ENCODE data around the gene LCOR. TPM values are rescaled to one million over a fixed set of nuclear protein-coding genes. Genes with fewer than 3 reads are reported as not detected.

The LCOR gene
- total RNA-seq, 4 donors from 2014 or later: 13.0 to 36.8 (median 17.1) TPM

DNA sequence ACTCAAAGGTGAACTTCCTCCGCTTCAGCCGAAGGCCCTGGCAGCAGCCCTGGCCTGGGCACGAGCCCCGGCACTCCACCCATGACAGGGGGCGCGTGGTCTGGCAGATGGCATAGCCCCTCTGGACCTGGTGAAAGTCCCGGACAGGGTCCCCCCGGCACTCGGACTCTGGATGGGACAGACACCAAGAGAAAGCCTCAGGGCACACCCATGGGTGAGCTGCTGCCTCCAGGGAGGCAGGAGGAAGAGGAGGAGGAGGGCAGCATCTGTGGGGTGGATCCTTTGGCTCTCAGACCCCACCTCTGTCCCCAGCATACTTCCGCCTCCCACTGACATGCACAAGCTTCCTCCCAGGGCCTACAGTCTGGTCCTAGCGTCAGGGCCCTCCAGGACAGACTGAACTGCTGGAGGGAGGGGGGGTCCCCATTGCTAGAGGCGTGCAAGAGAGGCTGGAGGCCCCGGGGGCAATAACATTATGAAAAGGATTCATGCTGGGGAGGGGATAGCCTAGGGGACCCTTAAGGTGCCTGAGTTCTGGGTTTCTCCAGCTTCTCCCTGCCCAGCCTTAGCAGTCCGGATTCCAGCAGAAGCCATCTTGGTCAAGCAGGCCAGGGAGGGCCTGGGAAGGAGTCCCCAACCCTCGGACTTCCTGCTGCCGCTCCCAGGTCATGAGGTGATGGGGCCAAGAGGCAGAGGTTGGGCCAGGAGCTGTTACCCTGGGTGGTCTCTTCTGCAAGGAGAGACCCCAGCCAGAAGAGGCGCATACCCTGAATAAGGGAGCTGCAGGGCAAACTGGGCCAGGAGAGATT, 169.3 kb downstream of the LCOR start:
- TF ChIP-seq POLR2A (IDR thresholded peaks at IDR 0.05): no peak
- TF ChIP-seq EP300 (IDR thresholded peaks at IDR 0.05): no peak
- peaks cover 2% of the 10 kb centered on the region for H3K9me3 ChIP-seq
- H3K27me3 ChIP-seq: no peaks in the 10 kb centered on the region
- no peak for DNase-seq (ENCODE audit: low spot score in 2 of 2)
- WGBS: 93% methylated on average over 9 of the region's 17 CpGs
- no peaks in the 10 kb centered on the region for H3K4me1 ChIP-seq
- no peaks in the 10 kb centered on the region for H3K36me3 ChIP-seq
- no peak overlapping the region for H3K27ac ChIP-seq
- no peak overlapping the region for H3K4me3 ChIP-seq

DNA sequence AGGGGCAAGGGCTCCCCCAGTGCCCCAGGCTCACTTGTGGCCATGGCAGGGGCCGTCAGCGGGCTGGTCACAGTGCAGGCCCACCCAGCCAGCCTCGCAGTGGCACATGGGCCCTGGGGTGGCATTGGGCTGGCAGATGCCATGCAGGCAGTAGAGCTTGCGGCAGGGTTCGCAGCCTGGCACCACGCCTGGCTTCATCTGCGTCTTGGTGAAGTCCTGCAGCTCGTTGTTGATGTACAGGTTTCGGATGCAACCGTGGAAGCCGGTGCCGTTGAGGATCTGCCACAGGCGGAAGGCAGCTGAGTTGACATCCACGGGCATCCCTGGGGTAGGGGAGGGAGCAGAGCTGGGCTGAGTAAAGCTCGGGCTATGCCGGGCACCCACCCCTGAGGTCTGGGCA, 170.6 kb downstream of the LCOR start:
- Histone ChIP-seq H3K27me3 (no peaks in the 10 kb centered on the region), H3K9me3 (peaks cover 9% of the 10 kb centered on the region), H3K4me1 (no peaks in the 10 kb centered on the region), H3K36me3 (no peaks in the 10 kb centered on the region), H3K27ac (no peak overlapping the region), H3K4me3 (no peak overlapping the region)
- WGBS: 80% methylated on average over 1 of the region's 16 CpGs
- no peak for TF ChIP-seq POLR2A (IDR thresholded peaks at IDR 0.05)
- no peak for TF ChIP-seq EP300 (IDR thresholded peaks at IDR 0.05)
- no peak for TF ChIP-seq POLR2AphosphoS5 (IDR thresholded peaks at IDR 0.05)
- TF ChIP-seq, protein P1, sequence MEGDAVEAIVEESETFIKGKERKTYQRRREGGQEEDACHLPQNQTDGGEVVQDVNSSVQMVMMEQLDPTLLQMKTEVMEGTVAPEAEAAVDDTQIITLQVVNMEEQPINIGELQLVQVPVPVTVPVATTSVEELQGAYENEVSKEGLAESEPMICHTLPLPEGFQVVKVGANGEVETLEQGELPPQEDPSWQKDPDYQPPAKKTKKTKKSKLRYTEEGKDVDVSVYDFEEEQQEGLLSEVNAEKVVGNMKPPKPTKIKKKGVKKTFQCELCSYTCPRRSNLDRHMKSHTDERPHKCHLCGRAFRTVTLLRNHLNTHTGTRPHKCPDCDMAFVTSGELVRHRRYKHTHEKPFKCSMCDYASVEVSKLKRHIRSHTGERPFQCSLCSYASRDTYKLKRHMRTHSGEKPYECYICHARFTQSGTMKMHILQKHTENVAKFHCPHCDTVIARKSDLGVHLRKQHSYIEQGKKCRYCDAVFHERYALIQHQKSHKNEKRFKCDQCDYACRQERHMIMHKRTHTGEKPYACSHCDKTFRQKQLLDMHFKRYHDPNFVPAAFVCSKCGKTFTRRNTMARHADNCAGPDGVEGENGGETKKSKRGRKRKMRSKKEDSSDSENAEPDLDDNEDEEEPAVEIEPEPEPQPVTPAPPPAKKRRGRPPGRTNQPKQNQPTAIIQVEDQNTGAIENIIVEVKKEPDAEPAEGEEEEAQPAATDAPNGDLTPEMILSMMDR (IDR thresholded peaks at IDR 0.05): no peak
- no peak for DNase-seq (ENCODE audit: low spot score in 2 of 2)

DNA sequence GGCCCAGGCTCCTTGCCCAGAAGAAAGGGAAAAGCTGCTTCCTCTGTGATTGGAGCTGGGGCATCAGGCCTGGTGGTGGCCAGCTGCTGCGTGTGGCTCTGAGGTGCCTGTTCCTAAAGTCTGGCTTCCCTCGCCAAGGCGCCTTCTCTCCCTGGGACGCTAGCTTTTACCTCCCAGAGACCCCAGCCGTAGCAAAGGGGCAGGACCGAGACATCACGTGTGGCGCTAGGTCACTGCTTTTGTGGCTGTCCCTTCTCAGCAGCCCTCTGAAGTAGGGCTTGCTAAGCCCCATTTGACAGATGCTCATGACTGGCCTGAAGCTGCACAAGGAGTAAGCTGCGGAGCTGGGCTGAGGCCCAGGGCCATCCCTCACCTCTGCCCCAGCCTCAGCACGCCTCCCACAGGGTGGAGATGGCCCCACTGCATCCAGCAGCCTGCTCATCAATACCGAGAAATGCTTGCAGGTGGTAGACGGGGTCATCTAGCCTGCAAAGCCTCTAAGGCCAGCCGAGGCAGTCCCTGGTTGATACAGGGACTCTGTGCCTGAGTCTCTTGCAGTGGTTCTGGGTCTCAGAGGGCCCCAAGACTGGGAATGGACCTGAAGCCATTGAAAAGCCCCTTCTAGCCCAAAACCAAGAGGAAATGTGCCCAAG, 171.2 kb downstream of the LCOR start:
- 90% methylated on average over 7 of the region's 13 CpGs for WGBS
- H3K27me3 ChIP-seq: no peaks in the 10 kb centered on the region
- TF ChIP-seq, protein P1 (IDR thresholded peaks at IDR 0.05): no peak
- TF ChIP-seq POLR2AphosphoS5 (IDR thresholded peaks at IDR 0.05) (no peak), POLR2A (IDR thresholded peaks at IDR 0.05) (no peak)
- H3K9me3 ChIP-seq: peaks cover 9% of the 10 kb centered on the region
- no peak overlapping the region for H3K4me3 ChIP-seq
- H3K27ac ChIP-seq: no peak overlapping the region
- no peaks in the 10 kb centered on the region for H3K36me3 ChIP-seq
- DNase-seq (ENCODE audit: low spot score in 2 of 2): no peak
- no peaks in the 10 kb centered on the region for H3K4me1 ChIP-seq

DNA sequence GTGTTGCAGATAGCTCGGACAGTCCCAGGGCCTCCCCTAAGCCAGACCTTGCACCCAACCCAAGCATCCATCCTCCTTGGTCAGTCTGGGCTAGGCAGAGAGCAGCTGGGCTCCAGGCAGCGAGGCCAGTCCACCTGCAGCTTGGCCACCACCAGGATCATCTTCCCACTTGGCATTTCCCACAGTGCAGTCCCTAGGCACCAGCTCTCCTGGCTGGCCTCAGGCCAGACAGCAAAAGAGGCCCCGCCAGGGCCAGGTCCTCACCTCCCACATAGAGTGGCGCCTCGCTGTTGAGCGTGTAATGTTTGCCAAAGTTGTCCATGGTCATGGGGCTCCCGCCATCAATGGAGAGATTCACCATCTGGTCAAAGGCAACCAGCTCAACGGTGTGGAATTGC, 171.7 kb downstream of the LCOR start:
- Histone ChIP-seq H3K4me3 (no peak overlapping the region), H3K4me1 (no peaks in the 10 kb centered on the region), H3K27ac (no peak overlapping the region), H3K27me3 (no peaks in the 10 kb centered on the region), H3K36me3 (no peaks in the 10 kb centered on the region), H3K9me3 (peaks cover 9% of the 10 kb centered on the region)
- WGBS: 100% methylated on average over 4 of the region's 8 CpGs
- TF ChIP-seq, protein P1 (IDR thresholded peaks at IDR 0.05): no peak
- TF ChIP-seq POLR2A (IDR thresholded peaks at IDR 0.05): no peak
- no peak for TF ChIP-seq POLR2AphosphoS5 (IDR thresholded peaks at IDR 0.05)
- no peak for TF ChIP-seq EP300 (IDR thresholded peaks at IDR 0.05)
- no peak for DNase-seq (ENCODE audit: low spot score in 2 of 2)

DNA sequence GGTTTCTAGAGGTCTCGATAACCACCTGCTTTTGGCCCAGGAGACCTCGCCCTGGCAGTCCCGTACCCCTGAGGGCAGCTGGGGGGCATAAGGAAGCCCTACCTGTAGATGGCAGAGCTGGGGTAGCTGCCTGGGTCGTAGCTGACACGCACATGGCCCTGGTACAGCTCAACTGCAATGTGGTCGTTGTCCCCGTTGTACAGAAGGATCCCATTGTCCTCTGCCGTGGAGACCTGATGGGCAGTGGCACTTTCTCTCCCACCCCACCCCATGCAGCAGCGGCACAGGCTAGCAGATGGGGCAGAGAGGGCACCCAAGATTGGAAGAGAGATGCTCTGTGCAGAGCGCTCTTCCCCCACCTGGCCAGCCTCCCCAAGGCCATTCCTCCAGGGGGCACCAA, 172.5 kb downstream of the LCOR start:
- no peak for TF ChIP-seq EP300 (IDR thresholded peaks at IDR 0.05)
- TF ChIP-seq POLR2A (IDR thresholded peaks at IDR 0.05): no peak
- TF ChIP-seq, protein P1 (IDR thresholded peaks at IDR 0.05): no peak
- TF ChIP-seq POLR2AphosphoS5 (IDR thresholded peaks at IDR 0.05): no peak
- DNase-seq (ENCODE audit: low spot score in 2 of 2): no peak
- no peaks in the 10 kb centered on the region for H3K4me1 ChIP-seq
- no peak overlapping the region for H3K4me3 ChIP-seq
- no peaks in the 10 kb centered on the region for H3K27me3 ChIP-seq
- 91% methylated on average over 8 of the region's 10 CpGs for WGBS
- no peak overlapping the region for H3K27ac ChIP-seq
- H3K36me3 ChIP-seq: no peaks in the 10 kb centered on the region
- H3K9me3 ChIP-seq: peaks cover 9% of the 10 kb centered on the region

All from suprapubic skin (tissue), 4 donors.